ENCODE results near the gene LAMP5.

Gene LAMP5

DNA sequence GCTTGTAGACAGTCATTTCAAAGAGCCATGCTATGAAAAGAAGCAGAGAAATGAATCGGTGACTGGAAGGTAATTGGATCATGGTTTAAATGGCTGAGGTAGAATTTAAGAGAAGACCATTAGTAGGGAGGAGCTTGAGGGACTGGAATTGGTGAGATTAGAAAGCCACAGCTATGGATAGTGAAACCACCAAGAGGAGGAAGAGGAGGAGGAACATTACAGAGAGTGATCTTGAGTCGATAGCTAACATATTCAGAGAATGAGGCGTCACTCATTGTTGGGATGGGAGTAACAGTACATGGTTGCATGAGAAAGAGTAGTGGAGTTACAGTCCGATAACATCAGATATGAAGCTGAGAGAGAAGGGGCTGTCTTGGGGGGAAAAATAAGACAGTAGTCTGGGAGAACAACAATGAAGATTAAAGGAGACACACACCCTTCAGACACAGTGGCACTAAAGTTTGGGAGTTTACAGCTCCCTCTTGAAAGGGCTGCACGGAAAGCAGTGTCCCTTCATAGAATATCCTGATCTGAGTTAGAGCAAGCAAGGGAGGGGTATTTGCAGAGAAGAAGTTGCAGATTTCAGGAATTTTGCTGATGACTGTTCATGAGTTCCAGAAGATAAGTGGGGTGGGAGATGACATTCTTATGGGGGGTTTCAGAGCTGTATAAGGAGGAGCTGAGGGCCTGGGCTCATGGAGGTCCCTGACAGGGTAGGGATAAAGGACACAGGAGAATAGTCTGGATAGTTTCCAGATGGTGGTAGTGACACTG is 15.1 kb upstream of the LAMP5 start:
- FAIRE-seq (no peak), DNase-seq (ENCODE audit: insufficient read length, low spot score) (no peak)

DNA sequence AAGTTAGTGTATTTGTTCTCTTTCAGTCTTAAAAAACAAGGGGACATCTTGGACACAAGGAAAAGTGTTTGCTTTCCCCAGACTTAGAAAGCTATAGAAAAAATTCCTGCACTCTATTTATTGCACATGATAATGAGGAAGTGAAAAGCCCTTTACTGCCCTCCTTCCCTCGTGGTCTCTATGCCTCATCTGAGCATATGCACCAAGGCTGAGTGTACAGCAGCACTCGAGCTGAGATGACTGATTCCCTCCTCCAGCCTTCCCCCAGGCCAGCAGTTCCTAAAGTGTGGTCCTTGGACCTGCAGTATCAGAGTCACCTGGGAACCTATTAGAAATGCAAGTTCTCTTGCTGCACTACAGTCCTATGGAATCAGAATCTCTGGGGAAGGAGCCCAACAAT is 14.3 kb upstream of the LAMP5 start:
- DNase-seq (ENCODE audit: insufficient read length, low spot score) (no peak), FAIRE-seq (no peak)

DNA sequence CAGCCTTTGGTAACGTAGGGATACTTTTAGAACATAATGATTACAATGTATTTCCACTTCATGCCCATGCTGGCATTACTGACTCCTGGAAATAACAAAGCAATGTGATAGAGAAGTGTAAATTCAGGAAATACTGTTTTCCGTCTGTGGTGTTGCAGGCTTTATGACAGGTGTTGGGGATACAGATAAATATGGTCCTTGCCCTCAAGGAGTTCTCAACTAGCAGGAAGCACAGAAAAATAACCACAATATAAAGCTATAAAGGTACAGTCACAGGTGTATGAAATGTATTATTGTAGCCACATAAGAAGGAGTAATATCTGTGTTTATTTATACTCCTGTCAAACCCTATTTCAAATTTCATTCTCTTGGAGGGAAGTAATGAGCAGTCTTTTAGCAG is 12.9 kb upstream of the LAMP5 start:
- DNase-seq (ENCODE audit: insufficient read length, low spot score): no peak
- no peak for FAIRE-seq

DNA sequence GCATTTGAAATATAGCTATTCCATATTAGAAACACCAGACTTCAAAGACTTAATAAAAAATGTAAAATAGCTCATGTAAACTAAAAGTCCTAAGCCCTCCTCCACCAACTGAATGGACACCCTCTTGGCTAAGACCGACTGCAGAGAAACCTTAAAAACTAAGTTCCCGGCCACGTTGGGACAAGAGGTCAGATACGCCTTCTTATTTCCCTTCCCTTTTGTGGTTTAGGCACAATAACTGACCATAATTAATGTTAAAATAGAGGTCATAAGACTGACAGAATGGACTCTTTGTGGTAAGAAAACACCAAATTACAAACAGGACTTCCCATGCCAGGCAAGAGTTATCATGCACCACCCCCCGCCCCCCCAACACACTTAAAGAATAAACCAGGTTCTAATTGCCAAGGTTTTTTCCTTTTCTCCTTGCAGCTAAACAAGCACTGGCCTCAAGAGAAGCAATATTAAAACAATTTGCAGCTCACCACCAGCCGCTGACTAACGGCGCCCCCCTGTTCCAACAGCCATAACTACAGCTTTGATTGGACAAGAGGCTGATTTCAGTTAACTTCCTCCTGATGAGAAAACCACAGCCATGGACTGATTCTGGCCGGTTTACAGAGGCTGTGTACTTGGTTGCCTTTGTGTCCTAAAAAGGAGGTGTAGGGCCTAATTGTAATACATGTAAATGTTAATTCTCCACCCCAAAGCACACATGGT is 10.7 kb upstream of the LAMP5 start:
- FAIRE-seq (no peak), DNase-seq (ENCODE audit: insufficient read length, low spot score) (no peak)

GRCh38 chr20:9506280-9506821 is 8.0 kb upstream of the LAMP5 start:
- no peak for FAIRE-seq
- DNase-seq (ENCODE audit: insufficient read length, low spot score): no peak

GRCh38 chr20:9506964-9507369 is 7.4 kb upstream of the LAMP5 start:
- no peak for FAIRE-seq
- no peak for DNase-seq (ENCODE audit: insufficient read length, low spot score)

GRCh38 chr20:9507544-9508239 is 6.7 kb upstream of the LAMP5 start:
- DNase-seq (ENCODE audit: insufficient read length, low spot score) (no peak), FAIRE-seq (no peak)

GRCh38 chr20:9508240-9508661 is 6.1 kb upstream of the LAMP5 start:
- DNase-seq (ENCODE audit: insufficient read length, low spot score): no peak
- FAIRE-seq: no peak

DNA sequence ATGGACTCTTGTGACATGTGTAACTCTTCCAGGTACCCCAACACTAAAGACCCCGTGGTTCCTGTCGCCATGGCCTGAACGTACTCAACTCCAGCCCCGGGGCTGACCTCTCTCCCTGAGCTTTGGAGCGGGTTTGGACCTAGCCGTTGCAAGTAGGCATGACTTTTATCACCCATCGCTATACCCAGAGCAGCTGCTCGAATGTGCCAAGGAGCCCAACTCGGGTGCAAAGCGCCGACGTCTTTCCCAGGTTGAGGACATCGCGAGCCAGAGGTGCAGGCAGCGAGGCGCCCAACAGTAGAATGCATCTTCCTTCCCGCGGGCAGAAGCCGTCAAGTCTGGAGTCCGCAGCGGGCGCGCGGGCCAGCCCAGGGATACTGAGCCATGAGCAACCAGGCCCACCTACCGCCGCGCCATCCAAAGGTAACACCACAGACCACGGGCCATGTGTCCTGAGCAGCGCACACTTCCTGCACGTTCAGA is 5.7 kb upstream of the LAMP5 start:
- FAIRE-seq (no peak), DNase-seq (ENCODE audit: insufficient read length, low spot score) (no peak)

DNA sequence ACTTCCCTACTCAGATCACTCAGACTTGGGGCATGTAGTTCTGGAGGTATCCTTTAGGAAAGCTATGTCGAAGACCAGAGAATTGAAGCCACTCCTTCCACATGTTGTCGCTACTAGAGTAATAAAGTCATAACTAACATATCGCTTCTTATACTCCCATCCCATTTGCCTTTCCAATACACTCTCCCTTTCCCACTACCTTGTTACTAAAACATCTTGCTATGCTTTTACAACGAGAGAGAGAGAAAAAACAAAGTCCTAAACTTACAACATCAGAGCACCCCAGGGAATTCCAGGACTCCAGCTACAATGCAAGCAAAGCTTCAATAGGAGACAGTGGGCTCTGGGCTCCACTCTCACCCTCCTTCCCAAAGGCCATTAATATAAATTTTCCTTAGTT is 5.1 kb upstream of the LAMP5 start:
- DNase-seq (ENCODE audit: insufficient read length, low spot score) (no peak), FAIRE-seq (no peak)

DNA sequence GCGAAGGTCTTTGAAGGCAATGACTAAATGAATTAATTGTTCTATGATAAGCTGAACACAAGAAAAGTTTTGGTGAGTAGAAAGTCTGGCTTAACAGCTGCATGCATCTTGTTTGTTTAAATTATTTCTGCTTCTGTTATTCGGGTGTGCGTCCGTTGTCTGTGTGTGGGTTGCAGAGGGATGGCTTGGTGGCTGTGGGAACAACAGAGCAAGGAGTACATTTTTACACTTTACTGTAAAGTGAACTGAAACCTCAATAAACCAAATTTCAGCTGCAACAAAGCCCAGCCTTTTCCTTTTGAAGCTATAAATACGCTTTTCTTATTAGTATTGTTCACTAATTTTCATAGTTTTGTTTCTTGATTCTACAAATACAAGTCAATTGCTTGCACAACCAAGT is 3.5 kb upstream of the LAMP5 start:
- DNase-seq (ENCODE audit: insufficient read length, low spot score) (no peak), FAIRE-seq (peak; percentile 14)

DNA sequence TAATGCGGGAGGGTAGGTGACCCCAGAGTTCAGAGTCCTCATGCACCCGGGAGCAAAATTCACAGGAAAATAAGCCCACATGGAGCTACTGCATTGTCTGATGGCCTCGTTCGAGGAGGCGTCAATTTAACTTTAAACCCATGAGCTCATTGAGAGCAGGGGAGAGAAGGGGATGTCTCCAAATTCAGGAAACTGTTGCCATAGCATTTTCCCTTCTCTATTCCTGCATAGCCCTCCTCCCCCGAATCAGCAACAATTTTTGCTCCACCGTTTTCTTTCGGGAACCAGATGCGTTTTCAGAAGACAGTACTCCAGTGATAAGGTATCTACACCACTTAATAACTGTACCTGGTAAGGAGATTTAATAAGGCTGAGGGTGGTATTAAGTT is 324 bp upstream of the LAMP5 start:
- FAIRE-seq (no peak), DNase-seq (ENCODE audit: insufficient read length, low spot score) (no peak)

DNA sequence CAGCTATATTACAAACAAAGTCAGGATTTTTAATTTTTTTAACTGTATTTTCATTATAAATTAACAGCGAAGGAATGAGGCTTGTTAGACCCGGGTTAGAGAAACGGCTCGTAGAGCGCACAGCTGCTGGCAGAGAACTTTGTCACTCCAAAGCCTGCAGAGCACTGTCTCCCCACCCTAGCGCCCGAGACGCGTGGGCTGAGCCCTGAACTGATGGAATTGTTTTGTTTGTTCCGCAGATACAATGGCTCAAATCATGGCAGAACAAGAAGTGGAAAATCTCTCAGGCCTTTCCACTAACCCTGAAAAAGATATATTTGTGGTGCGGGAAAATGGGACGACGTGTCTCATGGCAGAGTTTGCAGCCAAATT is 810 bp downstream of the LAMP5 start:
- DNase-seq (ENCODE audit: insufficient read length, low spot score) (no peak), FAIRE-seq (no peak)

DNA sequence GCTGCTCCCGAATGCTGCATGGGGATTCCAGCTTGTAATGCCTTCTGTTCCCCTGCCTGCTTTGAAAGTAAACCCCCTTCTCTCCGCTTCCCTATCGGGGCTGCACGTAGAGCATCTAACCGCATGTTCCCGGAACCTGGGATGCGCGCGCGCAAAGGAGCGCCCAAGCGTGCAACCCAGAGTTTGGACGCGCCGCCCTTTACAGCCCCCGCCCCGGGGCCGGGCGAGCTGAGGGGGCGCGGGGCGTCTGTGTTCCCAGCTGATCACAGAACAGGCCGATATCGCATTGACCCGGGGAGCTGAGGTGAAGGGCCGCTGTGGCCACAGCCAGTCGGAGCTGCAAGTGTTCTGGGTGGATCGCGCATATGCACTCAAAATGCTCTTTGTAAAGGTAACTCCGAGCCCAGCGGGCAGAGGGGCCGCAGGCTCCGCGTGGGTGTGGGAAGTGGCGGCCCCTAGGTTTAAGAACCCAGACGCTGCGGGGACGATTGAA is 1.4 kb downstream of the LAMP5 start:
- no peak for FAIRE-seq
- DNase-seq (ENCODE audit: insufficient read length, low spot score): no peak

GRCh38 chr20:9516234-9516871 is 2.0 kb downstream of the LAMP5 start:
- DNase-seq (ENCODE audit: insufficient read length, low spot score): no peak
- FAIRE-seq: peak; percentile 33

DNA sequence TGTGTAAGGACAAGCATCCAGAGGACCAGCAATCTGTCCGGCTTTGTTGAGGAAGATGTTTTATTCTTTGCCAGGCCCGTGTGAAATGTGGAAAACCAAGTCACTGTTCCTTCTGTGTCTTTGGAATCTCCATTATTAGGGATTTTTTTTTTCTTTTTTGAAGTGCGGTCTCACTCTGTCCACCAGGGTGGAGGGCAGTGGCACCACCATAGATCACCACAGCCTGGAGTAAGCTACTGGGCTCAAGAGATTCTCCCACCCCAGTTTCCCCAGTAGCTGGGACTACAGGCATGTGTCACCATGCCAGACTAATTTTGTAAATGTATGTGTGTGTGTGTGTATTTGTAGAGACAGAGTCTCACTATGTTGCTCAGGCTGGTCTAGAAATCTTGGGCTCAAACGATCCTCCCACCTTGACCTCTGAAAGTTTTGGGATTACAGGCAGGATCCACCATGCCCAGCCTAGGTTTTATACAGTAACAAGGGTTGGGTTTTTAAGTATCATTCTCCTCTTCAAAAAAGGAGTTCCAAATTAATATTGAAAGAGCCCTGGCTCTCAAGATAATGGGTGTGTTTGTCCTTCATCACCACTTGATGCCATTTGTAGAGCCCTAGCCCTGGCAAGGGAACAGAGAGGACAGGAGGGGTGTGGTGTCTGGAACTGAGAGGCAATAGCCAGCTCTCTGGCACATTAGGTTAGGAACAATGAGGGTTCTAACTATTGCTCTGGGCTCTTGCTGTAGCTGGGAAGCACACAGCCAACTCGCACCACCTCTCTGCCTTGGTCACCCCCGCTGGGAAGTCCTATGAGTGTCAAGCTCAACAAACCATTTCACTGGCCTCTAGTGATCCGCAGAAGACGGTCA is 3.1 kb downstream of the LAMP5 start:
- FAIRE-seq (no peak), DNase-seq (ENCODE audit: insufficient read length, low spot score) (no peak)

DNA sequence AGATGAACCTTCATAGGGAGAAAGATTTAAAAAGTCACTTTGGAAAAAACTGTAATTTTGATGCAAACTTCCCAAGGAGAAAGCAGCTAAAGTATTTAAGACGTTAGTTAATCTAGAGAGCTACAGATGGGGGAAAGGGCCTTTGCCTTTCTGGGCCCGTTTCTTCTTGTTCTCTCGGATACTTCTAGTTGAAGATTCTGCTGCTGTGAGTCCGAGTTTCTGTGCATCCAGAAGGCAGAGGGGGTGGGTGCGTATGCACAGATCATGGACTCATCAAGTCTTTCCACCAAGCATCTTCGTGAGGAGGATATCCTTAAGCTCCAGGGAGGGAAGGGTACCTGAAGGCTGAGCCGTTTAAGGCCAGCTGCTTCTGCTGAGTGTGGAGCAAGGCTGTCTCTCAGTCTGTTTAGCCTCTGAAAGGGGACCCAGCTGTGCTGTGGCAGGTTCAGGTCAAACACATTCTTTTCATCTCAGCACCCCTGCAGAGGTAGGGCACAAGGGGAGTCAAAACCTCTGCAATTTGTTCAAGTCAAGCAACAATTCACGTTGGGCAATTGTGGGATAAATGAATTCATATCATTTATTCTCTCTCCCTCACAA is 4.3 kb downstream of the LAMP5 start:
- DNase-seq (ENCODE audit: insufficient read length, low spot score) (no peak), FAIRE-seq (no peak)

- FAIRE-seq: no peak
- DNase-seq (ENCODE audit: insufficient read length, low spot score): no peak
Measured at GRCh38 chr20:9520086-9520485, 5.7 kb downstream of the LAMP5 start.

GRCh38 chr20:9523636-9524035 is 9.2 kb downstream of the LAMP5 start:
- DNase-seq (ENCODE audit: insufficient read length, low spot score): no peak
- no peak for FAIRE-seq

All from GM19239 (cell line).